Epithelial cell of alveolus of lung (primary cell): ENCODE data around the gene TPTE2. TPM values are rescaled to one million over a fixed set of nuclear protein-coding genes. Genes with fewer than 3 reads are reported as not detected.

ENCODE experiments used
- total RNA-seq: library from RNA; depleted of rRNA; stranded (reverse); fragments of >200 nt; gene quantifications from 2 replicates; pipeline ENCODE4 v1.2.1, GENCODE V29; 2015

Gene TPTE2
- not detected in 2 replicates for total RNA-seq

GRCh38 chr13:19561127-19561582, at the start of gene TPTE2:
Gene TPTE2, minus strand, starts transcription at chr13:19561532. Its CDS starts 58,298 bp downstream, at chr13:19503234.

Other genes starting within 250 kb of the TPTE2 start
- gene MPHOSPH8, start 72.1 kb upstream of the TPTE2 start, total RNA-seq = 8.9 and 12.6 TPM in 2 replicates
- 39.1 and 40.7 TPM in 2 replicates for gene PSPC1, start 221.4 kb upstream of the TPTE2 start, total RNA-seq